Thyroid gland (tissue), 4 donors: ENCODE measurements around the gene LMOD1. TPM values are rescaled to one million over a fixed set of nuclear protein-coding genes. Genes with fewer than 3 reads are reported as not detected.

Source experiments
- DNase-seq, 2 donors: peaks; one replicate each; pipeline ENCODE4 v3.0.0-alpha.2; 2019
- H3K27ac ChIP-seq, 3 donors: fragments of 200-600 bp; sonication (generic); 1 replicate in 2 of 3; 2 replicates in 1 of 3; pipeline ENCODE4 v1.5.1; 2016 to 2019; ENCODE audit warnings: mild to moderate bottlenecking in 1 of 3, moderate library complexity in 1 of 3
- H3K27me3 ChIP-seq: fragments of 200-600 bp; sonication (generic); one replicate; pipeline ENCODE4 v1.5.1; 2019
- H3K36me3 ChIP-seq, 2 donors: fragments of 200-600 bp; sonication (generic); one replicate each; pipeline ENCODE4 v1.5.1; 2016 to 2019
- H3K4me1 ChIP-seq, 2 donors: fragments of 200-600 bp; sonication (generic); one replicate each; pipeline ENCODE4 v1.5.1; 2017 to 2019
- H3K4me3 ChIP-seq, 3 donors: fragments of 200-600 bp; sonication (generic); replicated peaks in 1 of 3; 1 replicate in 2 of 3; 2 replicates in 1 of 3; pipeline ENCODE4 v1.5.1; 2016; ENCODE audit warnings: mild to moderate bottlenecking in 1 of 3
- H3K9me3 ChIP-seq: fragments of 200-600 bp; sonication (generic); one replicate; pipeline ENCODE4 v1.5.1; 2017
- POLR2A ChIP-seq, 2 donors: fragments of 450-650 bp; IDR thresholded peaks; one replicate each; pipeline ENCODE4 v1.6.1; 2017; ENCODE audit warnings: antibody characterized with exemption in 2 of 2, mild to moderate bottlenecking in 2 of 2, moderate library complexity in 1 of 2
- WGBS, 2 donors: methylation state at CpG; one replicate each; pipeline ENCODE4 v1.1.5; 2017; 5-methylcytosine and 5-hydroxymethylcytosine counted together
- intact Hi-C: fragments of 100-400 bp; cut with DNase I; formaldehyde crosslinking; loops from one replicate; pipeline ENCODE4 v1.15.1; 2023
- total RNA-seq, 4 donors: library from RNA; depleted of rRNA; stranded (reverse); fragments of >200 nt; gene quantifications; one replicate each; pipeline ENCODE4 v1.2.3, GENCODE V29; 2016
- TF ChIP-seq, protein P1 (sequence below), 6 experiments: fragments of 200-600 bp in 3 of 6; fragments of 450-650 bp in 3 of 6; sonication (generic) in 3 of 6; IDR thresholded peaks; one replicate each; pipeline ENCODE4 v1.5.1; 2016 to 2019; ENCODE audit warnings: antibody characterized with exemption in 6 of 6, mild to moderate bottlenecking in 2 of 6, inconsistent platforms in 1 of 6, moderate library complexity in 1 of 6

LMOD1 gene
- total RNA-seq, 4 donors from 2014 or later: 30.6 to 50.0 (median 35.9) TPM

- H3K27ac ChIP-seq: peak overlapping the region; percentile 12 to 77 (median 56)
- no peak overlapping the region for H3K4me3 ChIP-seq
- intact Hi-C loops: no loop called here
- H3K4me1 ChIP-seq: peaks cover 19 to 32% of the 10 kb centered on the region in 2 donors
- H3K36me3 ChIP-seq: no peaks in the 10 kb centered on the region
- TF ChIP-seq, protein P1, sequence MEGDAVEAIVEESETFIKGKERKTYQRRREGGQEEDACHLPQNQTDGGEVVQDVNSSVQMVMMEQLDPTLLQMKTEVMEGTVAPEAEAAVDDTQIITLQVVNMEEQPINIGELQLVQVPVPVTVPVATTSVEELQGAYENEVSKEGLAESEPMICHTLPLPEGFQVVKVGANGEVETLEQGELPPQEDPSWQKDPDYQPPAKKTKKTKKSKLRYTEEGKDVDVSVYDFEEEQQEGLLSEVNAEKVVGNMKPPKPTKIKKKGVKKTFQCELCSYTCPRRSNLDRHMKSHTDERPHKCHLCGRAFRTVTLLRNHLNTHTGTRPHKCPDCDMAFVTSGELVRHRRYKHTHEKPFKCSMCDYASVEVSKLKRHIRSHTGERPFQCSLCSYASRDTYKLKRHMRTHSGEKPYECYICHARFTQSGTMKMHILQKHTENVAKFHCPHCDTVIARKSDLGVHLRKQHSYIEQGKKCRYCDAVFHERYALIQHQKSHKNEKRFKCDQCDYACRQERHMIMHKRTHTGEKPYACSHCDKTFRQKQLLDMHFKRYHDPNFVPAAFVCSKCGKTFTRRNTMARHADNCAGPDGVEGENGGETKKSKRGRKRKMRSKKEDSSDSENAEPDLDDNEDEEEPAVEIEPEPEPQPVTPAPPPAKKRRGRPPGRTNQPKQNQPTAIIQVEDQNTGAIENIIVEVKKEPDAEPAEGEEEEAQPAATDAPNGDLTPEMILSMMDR (IDR thresholded peaks at IDR 0.05): no peak
- no peak for TF ChIP-seq POLR2A (IDR thresholded peaks at IDR 0.05)
- no peak for DNase-seq
- H3K9me3 ChIP-seq: no peaks in the 10 kb centered on the region
- H3K27me3 ChIP-seq: no peaks in the 10 kb centered on the region
- WGBS, 2 donors: 85 to 94% methylated on average over 5 of the region's 5 CpGs
These were observed 28.0 kb downstream of the LMOD1 start for GRCh38 chr1:201918343-201918742.

DNA sequence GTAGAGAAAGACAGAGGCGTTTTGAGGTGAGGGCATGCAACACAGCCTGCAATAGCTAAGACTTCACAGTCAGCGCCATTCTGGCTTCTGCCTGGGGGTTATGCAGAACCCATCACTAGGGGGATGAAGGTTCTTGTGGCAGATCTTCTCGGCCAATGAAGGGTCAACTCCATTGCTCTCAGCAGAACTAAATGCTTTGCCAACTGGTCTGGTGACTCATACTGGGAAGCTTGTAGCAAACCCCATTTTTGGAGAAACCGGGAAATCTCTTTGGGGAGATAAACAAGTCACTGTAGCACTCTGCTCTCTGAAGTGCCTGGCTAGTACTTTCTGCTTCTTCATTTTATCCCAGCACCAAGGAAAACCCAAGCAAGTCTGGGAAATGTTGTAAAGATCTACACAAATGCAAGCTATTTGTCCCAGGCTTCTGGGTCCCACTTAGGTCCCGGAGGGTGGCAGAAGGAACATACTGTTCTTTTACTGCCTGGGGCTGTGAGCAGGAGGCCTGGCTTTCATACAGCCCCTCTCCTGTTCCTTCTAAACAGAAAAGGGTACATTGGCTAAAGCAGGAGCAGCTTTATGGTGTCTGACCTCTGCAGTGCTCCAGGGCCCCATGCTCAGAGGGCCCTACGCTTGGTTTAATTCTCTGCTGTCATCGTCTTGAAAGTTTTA is 28.9 kb downstream of the LMOD1 start:
- TF ChIP-seq POLR2A (IDR thresholded peaks at IDR 0.05): peak in 1 of 2 donors; percentile 7
- TF ChIP-seq, protein P1 (IDR thresholded peaks at IDR 0.05): no peak
- peak in 1 of 2 donors; percentile 50 for DNase-seq
- H3K36me3 ChIP-seq: no peaks in the 10 kb centered on the region
- H3K27ac ChIP-seq: peak overlapping the region in 2 of 3 donors; percentile 66 to 77
- intact Hi-C loops: no loop called here
- no peak overlapping the region for H3K4me3 ChIP-seq
- no peaks in the 10 kb centered on the region for H3K9me3 ChIP-seq
- peaks cover 19 to 32% of the 10 kb centered on the region in 2 donors for H3K4me1 ChIP-seq
- WGBS, 2 donors: 79 to 82% methylated on average over 7 of the region's 7 CpGs
- no peaks in the 10 kb centered on the region for H3K27me3 ChIP-seq

DNA sequence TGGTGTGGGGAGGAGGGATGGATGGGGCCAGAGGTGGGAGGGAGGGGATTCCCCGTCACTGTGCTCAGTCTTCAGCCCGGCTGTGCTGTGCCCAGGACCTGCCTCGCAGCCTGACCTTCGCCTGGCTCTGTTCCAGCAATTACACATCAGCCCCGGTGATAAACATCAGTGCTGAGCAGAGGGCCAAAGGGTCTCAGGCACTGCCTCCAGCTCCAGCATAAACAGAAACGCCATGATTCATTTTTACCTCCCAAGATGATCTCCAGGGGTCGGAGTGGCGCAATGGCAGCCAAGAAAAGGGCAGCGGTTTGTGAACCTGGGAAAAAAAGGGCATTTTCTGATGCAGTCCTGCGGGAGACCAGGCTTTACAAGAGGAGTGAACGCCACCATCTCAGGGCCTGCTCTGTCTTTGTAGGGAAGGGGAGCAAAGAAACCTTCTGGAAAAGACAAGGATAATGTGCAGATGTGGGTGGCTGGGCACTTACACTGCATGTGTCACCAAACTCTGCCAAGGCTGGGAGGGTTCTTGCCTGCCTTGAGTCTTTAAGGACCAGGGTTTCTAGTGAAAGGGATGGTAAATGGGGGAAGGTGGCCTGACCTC is 29.6 kb downstream of the LMOD1 start:
- 48 to 51% methylated on average over 11 of the region's 11 CpGs for WGBS, 2 donors
- Histone ChIP-seq H3K36me3 (no peaks in the 10 kb centered on the region), H3K4me3 (no peak overlapping the region), H3K27ac (peak overlapping the region in 2 of 3 donors; percentile 66 to 77), H3K9me3 (no peaks in the 10 kb centered on the region), H3K27me3 (no peaks in the 10 kb centered on the region), H3K4me1 (peaks cover 19 to 32% of the 10 kb centered on the region in 2 donors)
- TF ChIP-seq, protein P1 (IDR thresholded peaks at IDR 0.05): no peak
- no peak for TF ChIP-seq POLR2A (IDR thresholded peaks at IDR 0.05)
- intact Hi-C loops: no loop called here
- peak; percentile 56 to 62 for DNase-seq

GRCh38 chr1:201914456-201915235 is 31.7 kb downstream of the LMOD1 start:
- Histone ChIP-seq H3K4me3 (no peak overlapping the region), H3K27me3 (no peaks in the 10 kb centered on the region), H3K36me3 (no peaks in the 10 kb centered on the region), H3K9me3 (no peaks in the 10 kb centered on the region), H3K27ac (peak overlapping the region in 1 of 3 donors; percentile 61), H3K4me1 (peaks cover 19 to 28% of the 10 kb centered on the region in 2 donors)
- TF ChIP-seq, protein P1 (IDR thresholded peaks at IDR 0.05): no peak
- no peak for TF ChIP-seq POLR2A (IDR thresholded peaks at IDR 0.05)
- WGBS, 2 donors: 81 to 87% methylated on average over 13 to 14 of the region's 14 CpGs
- DNase-seq: no peak
- intact Hi-C loops: no loop called here
